Measurements from ENCODE around the gene SINHCAF.
A peak's percentile ranks its signal among the peaks of the same experiment; 100 is the strongest.

Gene SINHCAF

GRCh38 chr12:31326736-31327659 lies 1.0 kb upstream of the SINHCAF start:
- H4K8ac ChIP-seq (ENCODE audit: low read depth, low read length) = peak overlapping the region; percentile 57
- no peak overlapping the region for H2BK15ac ChIP-seq (replicated peaks; ENCODE audit: low read depth)
- no peaks in the 10 kb centered on the region for H3K27me3 ChIP-seq (ENCODE audit: insufficient read depth, low read length, poor library complexity)
- H3K79me2 ChIP-seq (ENCODE audit: control insufficient read depth, insufficient read depth, low read length) = peaks cover 37% of the 10 kb centered on the region
- H3K23ac ChIP-seq (ENCODE audit: low read length) = no peak overlapping the region
- no peaks in the 10 kb centered on the region for H3K36me3 ChIP-seq (ENCODE audit: control insufficient read depth, insufficient read depth, low read length)
- no CpG with 5 or more reads among the region's 20 CpGs for WGBS (ENCODE audit: extremely low coverage, insufficient coverage, low lambda C conversion rate)
- H3K79me1 ChIP-seq (ENCODE audit: low read length) = no peaks in the 10 kb centered on the region
- peak; percentile 30 for DNase-seq
- peak overlapping the region; percentile 92 for H3K56ac ChIP-seq (ENCODE audit: low read length)
- H2BK120ac ChIP-seq (ENCODE audit: low read depth, low read length) = no peak overlapping the region
- peak overlapping the region; percentile 83 for H3K9ac ChIP-seq (ENCODE audit: low read length)
- no peak overlapping the region for H3K4ac ChIP-seq (ENCODE audit: low read depth, low read length)
- H3K4me3 ChIP-seq (ENCODE audit: low read length) = no peak overlapping the region
- H3K27ac ChIP-seq (ENCODE audit: low read depth, low read length) = no peak overlapping the region
- no peak overlapping the region for H4K5ac ChIP-seq (ENCODE audit: low read length)
- no peak overlapping the region for H2BK5ac ChIP-seq (ENCODE audit: low read length)
- peak overlapping the region; percentile 52 for H3K18ac ChIP-seq (ENCODE audit: low read length)
- H2AK5ac ChIP-seq (ENCODE audit: low read length) = no peak overlapping the region
- H3K4me1 ChIP-seq (ENCODE audit: control insufficient read depth, low read depth, low read length) = no peaks in the 10 kb centered on the region
- H3K4me2 ChIP-seq (ENCODE audit: low read length) = peak overlapping the region; percentile 89

- Histone ChIP-seq H3K18ac (ENCODE audit: low read length) (peak overlapping the region; percentile 83), H3K4me3 (ENCODE audit: low read length) (peak overlapping the region; percentile 95), H3K4me1 (ENCODE audit: control insufficient read depth, low read depth, low read length) (peaks cover 2% of the 10 kb centered on the region), H2BK5ac (ENCODE audit: low read length) (peak overlapping the region; percentile 90), H2BK120ac (ENCODE audit: low read depth, low read length) (peak overlapping the region; percentile 21), H3K56ac (ENCODE audit: low read length) (peak overlapping the region; percentile 99), H3K23ac (ENCODE audit: low read length) (peak overlapping the region; percentile 86), H3K79me1 (ENCODE audit: low read length) (no peaks in the 10 kb centered on the region), H3K4ac (ENCODE audit: low read depth, low read length) (peak overlapping the region; percentile 93), H2AK5ac (ENCODE audit: low read length) (peak overlapping the region; percentile 16), H3K36me3 (ENCODE audit: control insufficient read depth, insufficient read depth, low read length) (no peaks in the 10 kb centered on the region), H4K8ac (ENCODE audit: low read depth, low read length) (no peak overlapping the region), H2BK15ac (replicated peaks; ENCODE audit: low read depth) (no peak overlapping the region), H3K9ac (ENCODE audit: low read length) (peak overlapping the region; percentile 98), H3K79me2 (ENCODE audit: control insufficient read depth, insufficient read depth, low read length) (peaks cover 51% of the 10 kb centered on the region), H3K27ac (ENCODE audit: low read depth, low read length) (peak overlapping the region; percentile 95), H3K4me2 (ENCODE audit: low read length) (peak overlapping the region; percentile 15), H4K5ac (ENCODE audit: low read length) (no peak overlapping the region), H3K27me3 (ENCODE audit: insufficient read depth, low read length, poor library complexity) (no peaks in the 10 kb centered on the region)
- WGBS (ENCODE audit: extremely low coverage, insufficient coverage, low lambda C conversion rate) = no CpG with 5 or more reads among the region's 36 CpGs
- no peak for DNase-seq
Measured at GRCh38 chr12:31325524-31325875, 450 bp downstream of the SINHCAF start.

- Histone ChIP-seq H3K4me1 (ENCODE audit: control insufficient read depth, low read depth, low read length) (peaks cover 3% of the 10 kb centered on the region), H2BK15ac (replicated peaks; ENCODE audit: low read depth) (no peak overlapping the region), H3K4me3 (ENCODE audit: low read length) (peak overlapping the region; percentile 95), H3K4ac (ENCODE audit: low read depth, low read length) (peak overlapping the region; percentile 93), H3K79me1 (ENCODE audit: low read length) (no peaks in the 10 kb centered on the region), H3K56ac (ENCODE audit: low read length) (peak overlapping the region; percentile 99), H3K23ac (ENCODE audit: low read length) (peak overlapping the region; percentile 86), H3K27me3 (ENCODE audit: insufficient read depth, low read length, poor library complexity) (no peaks in the 10 kb centered on the region), H3K27ac (ENCODE audit: low read depth, low read length) (peak overlapping the region; percentile 95), H2BK5ac (ENCODE audit: low read length) (peak overlapping the region; percentile 90), H3K18ac (ENCODE audit: low read length) (peak overlapping the region; percentile 83), H3K79me2 (ENCODE audit: control insufficient read depth, insufficient read depth, low read length) (peaks cover 56% of the 10 kb centered on the region), H3K36me3 (ENCODE audit: control insufficient read depth, insufficient read depth, low read length) (no peaks in the 10 kb centered on the region), H3K4me2 (ENCODE audit: low read length) (peak overlapping the region; percentile 58), H4K5ac (ENCODE audit: low read length) (no peak overlapping the region), H2AK5ac (ENCODE audit: low read length) (peak overlapping the region; percentile 53), H3K9ac (ENCODE audit: low read length) (peak overlapping the region; percentile 98), H2BK120ac (ENCODE audit: low read depth, low read length) (peak overlapping the region; percentile 50), H4K8ac (ENCODE audit: low read depth, low read length) (no peak overlapping the region)
- peak; percentile 60 for DNase-seq
- WGBS (ENCODE audit: extremely low coverage, insufficient coverage, low lambda C conversion rate) = no CpG with 5 or more reads among the region's 69 CpGs
Measured at GRCh38 chr12:31324845-31325523, 966 bp downstream of the SINHCAF start.

- DNase-seq = peak; percentile 90
- no CpG with 5 or more reads among the region's 81 CpGs for WGBS (ENCODE audit: extremely low coverage, insufficient coverage, low lambda C conversion rate)
- H3K56ac ChIP-seq (ENCODE audit: low read length) = peak overlapping the region; percentile 99
Measured at GRCh38 chr12:31324116-31324844, 1.7 kb downstream of the SINHCAF start.

GRCh38 chr12:31323391-31324115 lies 2.4 kb downstream of the SINHCAF start:
- no peaks in the 10 kb centered on the region for H3K79me1 ChIP-seq (ENCODE audit: low read length)
- peak overlapping the region; percentile 98 for H3K9ac ChIP-seq (ENCODE audit: low read length)
- peak overlapping the region; percentile 31 for H4K8ac ChIP-seq (ENCODE audit: low read depth, low read length)
- H2BK5ac ChIP-seq (ENCODE audit: low read length) = peak overlapping the region; percentile 40
- peak overlapping the region; percentile 93 for H3K4ac ChIP-seq (ENCODE audit: low read depth, low read length)
- H3K18ac ChIP-seq (ENCODE audit: low read length) = peak overlapping the region; percentile 83
- H3K79me2 ChIP-seq (ENCODE audit: control insufficient read depth, insufficient read depth, low read length) = peaks cover 68% of the 10 kb centered on the region
- H3K4me2 ChIP-seq (ENCODE audit: low read length) = peak overlapping the region; percentile 67
- H3K4me1 ChIP-seq (ENCODE audit: control insufficient read depth, low read depth, low read length) = peaks cover 8% of the 10 kb centered on the region
- peak; percentile 71 for DNase-seq
- H3K27me3 ChIP-seq (ENCODE audit: insufficient read depth, low read length, poor library complexity) = no peaks in the 10 kb centered on the region
- no peak overlapping the region for H2BK120ac ChIP-seq (ENCODE audit: low read depth, low read length)
- peak overlapping the region; percentile 95 for H3K27ac ChIP-seq (ENCODE audit: low read depth, low read length)
- H3K36me3 ChIP-seq (ENCODE audit: control insufficient read depth, insufficient read depth, low read length) = no peaks in the 10 kb centered on the region
- peak overlapping the region; percentile 38 for H3K23ac ChIP-seq (ENCODE audit: low read length)
- peak overlapping the region; percentile 99 for H3K56ac ChIP-seq (ENCODE audit: low read length)
- H3K4me3 ChIP-seq (ENCODE audit: low read length) = peak overlapping the region; percentile 95
- no peak overlapping the region for H4K5ac ChIP-seq (ENCODE audit: low read length)
- H2AK5ac ChIP-seq (ENCODE audit: low read length) = no peak overlapping the region
- no peak overlapping the region for H2BK15ac ChIP-seq (replicated peaks; ENCODE audit: low read depth)
- no CpG with 5 or more reads among the region's 37 CpGs for WGBS (ENCODE audit: extremely low coverage, insufficient coverage, low lambda C conversion rate)

More at GRCh38 chr12:31324116-31324844, 1.7 kb downstream of the SINHCAF start:
- Histone ChIP-seq H3K4me2 (ENCODE audit: low read length) (peak overlapping the region; percentile 58), H2BK120ac (ENCODE audit: low read depth, low read length) (peak overlapping the region; percentile 50), H2BK5ac (ENCODE audit: low read length) (peak overlapping the region; percentile 90), H3K23ac (ENCODE audit: low read length) (peak overlapping the region; percentile 86), H3K36me3 (ENCODE audit: control insufficient read depth, insufficient read depth, low read length) (no peaks in the 10 kb centered on the region), H4K8ac (ENCODE audit: low read depth, low read length) (peak overlapping the region; percentile 77), H2AK5ac (ENCODE audit: low read length) (no peak overlapping the region), H3K27me3 (ENCODE audit: insufficient read depth, low read length, poor library complexity) (no peaks in the 10 kb centered on the region), H3K79me1 (ENCODE audit: low read length) (no peaks in the 10 kb centered on the region), H3K4me1 (ENCODE audit: control insufficient read depth, low read depth, low read length) (peaks cover 8% of the 10 kb centered on the region), H3K4me3 (ENCODE audit: low read length) (peak overlapping the region; percentile 95), H3K79me2 (ENCODE audit: control insufficient read depth, insufficient read depth, low read length) (peaks cover 63% of the 10 kb centered on the region), H3K18ac (ENCODE audit: low read length) (peak overlapping the region; percentile 83), H3K27ac (ENCODE audit: low read depth, low read length) (peak overlapping the region; percentile 95), H2BK15ac (replicated peaks; ENCODE audit: low read depth) (no peak overlapping the region), H3K9ac (ENCODE audit: low read length) (peak overlapping the region; percentile 98), H3K4ac (ENCODE audit: low read depth, low read length) (peak overlapping the region; percentile 93), H4K5ac (ENCODE audit: low read length) (no peak overlapping the region)

Data from mesendoderm (in vitro differentiated cells).